Thoracic aorta (tissue), 2 donors: ENCODE results near the gene SPATC1L. TPM values are rescaled to one million over a fixed set of nuclear protein-coding genes. Genes with fewer than 3 reads are reported as not detected.

Source experiments
- ATAC-seq: fragments of 150-250 bp; one replicate; pipeline ENCODE4 v1.8.0; 2017; ENCODE audit warnings: low read depth; ENCODE audit not compliant: insufficient number of reproducible peaks, low FRiP score
- DNase-seq: peaks from one replicate; pipeline ENCODE4 v3.0.0-alpha.2; 2020; ENCODE audit warnings: low spot score
- H3K27ac ChIP-seq, 2 donors: fragments of 200-600 bp; sonication (generic); 1 replicate in 1 of 2; 2 replicates in 1 of 2; pipeline ENCODE4 v1.5.1; 2016; ENCODE audit warnings: mild to moderate bottlenecking in 2 of 2, moderate library complexity in 2 of 2
- H3K27me3 ChIP-seq: fragments of 200-600 bp; sonication (generic); replicated peaks from 2 replicates; pipeline ENCODE4 v1.6.0; 2016; ENCODE audit warnings: mild to moderate bottlenecking; ENCODE audit not compliant: insufficient read depth
- H3K36me3 ChIP-seq: fragments of 200-600 bp; sonication (generic); one replicate; pipeline ENCODE4 v1.5.1; 2016
- H3K4me1 ChIP-seq, 2 donors: fragments of 200-600 bp; sonication (generic); 1 replicate in 1 of 2; 2 replicates in 1 of 2; pipeline versions ENCODE4 v1.5.1 to v1.6.0; 2016; ENCODE audit warnings: low read depth in 2 of 2, mild to moderate bottlenecking in 1 of 2; ENCODE audit not compliant: control insufficient read depth in 1 of 2
- H3K4me3 ChIP-seq: fragments of 200-600 bp; sonication (generic); 2 replicates; pipeline ENCODE4 v1.5.1; 2016; ENCODE audit warnings: mild to moderate bottlenecking
- H3K9me3 ChIP-seq: fragments of 200-600 bp; sonication (generic); 2 replicates; pipeline ENCODE4 v1.5.1; 2016
- total RNA-seq, 2 donors: library from RNA; depleted of rRNA; stranded (reverse); fragments of >200 nt; gene quantifications; one replicate each; pipeline versions ENCODE4 v1.1.0 to v1.2.3, GENCODE V29; 2016
- TF ChIP-seq, protein P1 (sequence below): fragments of 200-600 bp; sonication (generic); IDR thresholded peaks from one replicate; pipeline ENCODE4 v1.5.1; 2019; ENCODE audit warnings: antibody characterized with exemption

Gene SPATC1L
- total RNA-seq, 2 donors from 2014 or later: 3.2 to 7.9 TPM

DNA sequence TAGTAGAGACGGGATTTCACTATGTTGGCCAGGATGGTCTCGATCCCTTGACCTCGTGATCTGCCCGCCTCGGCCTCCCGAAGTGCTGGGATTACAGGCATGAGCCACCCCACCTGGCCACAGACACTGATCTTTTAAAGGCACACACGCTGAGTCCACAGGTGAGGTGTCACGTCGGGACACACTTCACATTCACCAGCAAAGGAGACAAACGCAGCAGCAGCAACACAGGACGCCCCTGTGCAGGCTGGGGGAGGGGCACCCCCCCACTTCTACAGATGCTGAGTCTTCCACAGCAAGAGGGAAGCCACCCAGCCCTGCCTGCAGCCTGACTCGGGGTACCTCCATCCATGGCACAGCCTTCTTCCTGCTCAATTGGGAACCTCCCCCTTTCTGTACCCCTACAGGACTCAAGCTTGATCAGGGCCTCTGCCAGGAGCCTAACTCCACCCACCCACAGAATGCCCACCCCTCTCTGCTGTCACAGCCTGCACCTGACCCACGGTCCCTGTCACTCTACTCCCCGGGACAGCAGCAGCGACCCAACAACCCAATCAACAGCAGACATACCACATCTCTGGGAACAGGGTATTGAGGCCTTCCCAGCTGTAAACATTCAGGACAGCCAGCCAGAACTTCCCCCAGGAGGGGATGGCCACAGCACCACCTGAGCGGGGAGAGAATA is 34.8 kb upstream of the SPATC1L start:
- no peaks in the 10 kb centered on the region for H3K9me3 ChIP-seq
- H3K36me3 ChIP-seq: peaks cover 39% of the 10 kb centered on the region
- H3K4me3 ChIP-seq: no peak overlapping the region
- H3K4me1 ChIP-seq: no peaks in the 10 kb centered on the region
- no peak for DNase-seq
- H3K27me3 ChIP-seq: no peaks in the 10 kb centered on the region
- TF ChIP-seq, protein P1, sequence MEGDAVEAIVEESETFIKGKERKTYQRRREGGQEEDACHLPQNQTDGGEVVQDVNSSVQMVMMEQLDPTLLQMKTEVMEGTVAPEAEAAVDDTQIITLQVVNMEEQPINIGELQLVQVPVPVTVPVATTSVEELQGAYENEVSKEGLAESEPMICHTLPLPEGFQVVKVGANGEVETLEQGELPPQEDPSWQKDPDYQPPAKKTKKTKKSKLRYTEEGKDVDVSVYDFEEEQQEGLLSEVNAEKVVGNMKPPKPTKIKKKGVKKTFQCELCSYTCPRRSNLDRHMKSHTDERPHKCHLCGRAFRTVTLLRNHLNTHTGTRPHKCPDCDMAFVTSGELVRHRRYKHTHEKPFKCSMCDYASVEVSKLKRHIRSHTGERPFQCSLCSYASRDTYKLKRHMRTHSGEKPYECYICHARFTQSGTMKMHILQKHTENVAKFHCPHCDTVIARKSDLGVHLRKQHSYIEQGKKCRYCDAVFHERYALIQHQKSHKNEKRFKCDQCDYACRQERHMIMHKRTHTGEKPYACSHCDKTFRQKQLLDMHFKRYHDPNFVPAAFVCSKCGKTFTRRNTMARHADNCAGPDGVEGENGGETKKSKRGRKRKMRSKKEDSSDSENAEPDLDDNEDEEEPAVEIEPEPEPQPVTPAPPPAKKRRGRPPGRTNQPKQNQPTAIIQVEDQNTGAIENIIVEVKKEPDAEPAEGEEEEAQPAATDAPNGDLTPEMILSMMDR: no peak
- H3K27ac ChIP-seq: no peak overlapping the region
- no peak for ATAC-seq

DNA sequence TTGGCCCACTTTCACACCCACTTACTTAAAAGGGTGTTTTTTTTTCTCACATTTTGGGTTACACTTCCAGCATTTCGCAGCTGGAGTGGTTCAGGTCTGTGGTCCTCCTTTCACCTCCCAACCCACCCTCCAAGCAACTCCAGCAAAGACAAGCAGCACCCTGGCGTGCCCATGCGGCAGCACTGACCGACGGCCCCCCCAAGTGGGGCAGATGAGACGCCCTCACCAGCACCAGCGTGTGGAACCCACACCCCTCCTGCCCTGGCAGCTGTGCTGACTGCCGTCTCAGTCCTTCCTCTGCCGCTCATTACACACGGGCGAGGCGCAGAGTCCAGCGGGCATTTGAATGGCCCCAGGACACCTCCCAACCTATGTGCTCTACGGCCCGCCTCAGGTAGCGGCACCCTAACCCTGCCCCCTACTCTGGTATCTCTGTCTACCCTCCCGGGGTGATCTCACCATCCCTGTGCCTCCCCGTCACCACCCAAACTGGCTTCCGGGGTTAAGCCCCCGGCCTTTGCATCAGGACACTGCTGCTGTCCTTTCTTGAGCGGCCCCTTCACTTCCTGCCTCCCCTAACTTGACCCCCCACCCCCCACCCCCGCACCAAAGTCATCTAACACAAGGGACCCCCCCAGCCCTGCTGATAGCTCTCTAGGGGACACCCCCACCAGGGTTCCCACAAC is 33.4 kb upstream of the SPATC1L start:
- TF ChIP-seq, protein P1: no peak
- DNase-seq (no peak), ATAC-seq (no peak)
- Histone ChIP-seq H3K36me3 (peaks cover 48% of the 10 kb centered on the region), H3K9me3 (no peaks in the 10 kb centered on the region), H3K4me3 (no peak overlapping the region), H3K27me3 (no peaks in the 10 kb centered on the region), H3K27ac (no peak overlapping the region), H3K4me1 (no peaks in the 10 kb centered on the region)

DNA sequence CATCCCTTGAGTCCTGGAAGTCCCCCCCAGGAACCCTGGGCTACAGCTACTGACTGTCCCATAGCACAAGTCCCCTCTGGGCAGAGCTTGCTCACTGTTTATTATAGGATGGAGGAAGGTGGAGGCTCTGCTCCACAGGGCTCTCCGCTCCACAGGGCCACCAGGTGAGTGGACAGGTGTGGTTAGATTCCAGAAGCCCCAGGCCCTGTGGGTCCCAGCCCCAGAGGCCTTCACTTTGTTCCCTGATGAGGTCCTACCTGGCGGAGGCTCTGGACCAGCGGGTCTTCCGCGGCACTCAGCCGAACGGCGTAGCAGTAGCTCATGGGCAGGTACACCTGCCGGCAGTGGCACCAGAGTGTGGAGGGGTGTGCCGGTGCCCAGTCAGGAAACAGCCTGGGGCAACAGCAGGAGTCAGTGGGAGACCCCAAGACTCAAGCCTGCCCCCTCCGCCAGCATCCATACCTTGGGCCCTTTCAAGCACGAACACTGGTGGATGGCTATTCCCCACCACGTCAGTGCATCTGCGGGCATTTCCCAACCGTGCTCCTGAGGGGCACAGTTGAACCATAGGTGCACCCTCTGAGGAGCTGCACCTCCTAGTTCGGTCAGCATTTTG is 32.0 kb upstream of the SPATC1L start:
- H3K9me3 ChIP-seq: no peaks in the 10 kb centered on the region
- no peak overlapping the region for H3K27ac ChIP-seq
- H3K27me3 ChIP-seq: no peaks in the 10 kb centered on the region
- TF ChIP-seq, protein P1: no peak
- no peak overlapping the region for H3K4me3 ChIP-seq
- no peak for DNase-seq
- peaks cover 55% of the 10 kb centered on the region for H3K36me3 ChIP-seq
- H3K4me1 ChIP-seq: no peaks in the 10 kb centered on the region
- no peak for ATAC-seq

DNA sequence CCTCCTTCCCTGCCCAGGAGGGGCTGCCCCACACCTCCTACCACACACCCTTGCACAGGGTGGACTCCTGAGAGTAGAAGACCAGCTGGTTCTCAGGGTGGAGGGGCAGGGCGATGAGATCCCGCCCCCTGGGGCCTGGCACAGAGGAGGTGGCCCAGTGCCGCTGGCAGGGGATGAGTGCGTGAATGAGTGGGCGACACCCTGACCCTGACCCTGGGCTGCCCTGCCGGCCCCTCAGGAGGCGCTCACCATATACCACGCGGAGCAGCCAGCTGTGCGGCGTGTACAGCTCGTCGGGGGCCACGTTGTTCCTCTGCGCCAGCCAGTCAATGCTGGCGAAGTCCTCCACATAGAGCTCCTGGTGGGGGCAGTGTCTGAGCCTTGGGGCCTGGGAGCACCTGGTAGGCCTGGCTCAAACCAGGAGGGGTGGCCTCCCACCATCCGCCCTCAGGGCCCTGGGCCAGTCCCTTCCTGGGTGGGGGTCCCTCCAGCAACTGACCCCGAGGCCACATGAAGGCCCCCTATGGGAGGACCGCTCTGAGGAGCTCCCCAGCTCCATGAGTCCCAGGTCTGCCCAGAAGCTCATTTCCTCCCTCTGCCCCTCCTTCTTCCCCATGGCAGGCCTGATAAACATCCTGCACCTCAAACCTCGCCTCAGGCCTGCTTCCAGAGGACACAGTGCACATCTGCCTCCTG is 31.3 kb upstream of the SPATC1L start:
- no peaks in the 10 kb centered on the region for H3K9me3 ChIP-seq
- no peak overlapping the region for H3K27ac ChIP-seq
- TF ChIP-seq, protein P1: no peak
- peaks cover 51% of the 10 kb centered on the region for H3K36me3 ChIP-seq
- H3K27me3 ChIP-seq: no peaks in the 10 kb centered on the region
- no peak overlapping the region for H3K4me3 ChIP-seq
- ATAC-seq: no peak
- H3K4me1 ChIP-seq: no peaks in the 10 kb centered on the region
- no peak for DNase-seq
